A549 (cell line): Measurements from ENCODE around the gene CERS2. TPM values are rescaled to one million over a fixed set of nuclear protein-coding genes. Genes with fewer than 3 reads are reported as not detected.

Experiments
- ATAC-seq, 2 experiments: fragments of 200-7000 bp in 1 of 2; fragments of >200 bp in 1 of 2; cut with Nextera tagmentation in 1 of 2; cut with Tn5 transposase in 1 of 2; 3 replicates each; pipeline versions ENCODE4 v1.8.0 to v1.9.1; 2018 to 2020; ENCODE audit warnings: mild to moderate bottlenecking in 1 of 2, moderate library complexity in 1 of 2
- CTCF ChIA-PET: fragments of 300-600 bp; sonication (Branson Sonifier 250); formaldehyde crosslinking; extraction: SDS; loops from one replicate; lab custom pipeline; 2021; ENCODE audit warnings: antibody characterized with exemption, inconsistent platforms; lab: Yijun Ruan, JAX
- POLR2A ChIA-PET: fragments of 350-600 bp; formaldehyde crosslinking; extraction: SDS; loops from one replicate; lab custom pipeline; 2021; ENCODE audit warnings: antibody characterized with exemption, inconsistent platforms; lab: Yijun Ruan, JAX
- DNase-seq, 2 experiments: peaks; one replicate each; pipeline versions ENCODE4 v3.0.0 to v3.0.0-alpha.2; 2011 to 2016; ENCODE audit warnings: low read depth in 1 of 2, low spot score in 1 of 2
- FAIRE-seq: peaks from 2 replicates; lab custom pipeline; 2011; peaks lifted over from hg19 to GRCh38; lab: Jason Lieb, UNC
- H3K27ac ChIP-seq, 2 experiments: fragments of >200 bp; sonication (Bioruptor Twin); formaldehyde crosslinking; 3 replicates each; pipeline ENCODE4 v1.5.1; 2016 to 2017
- H3K4me1 ChIP-seq: fragments of >200 bp; sonication (Bioruptor Twin); formaldehyde crosslinking; 3 replicates; pipeline ENCODE4 v1.6.1; 2016
- H3K4me2 ChIP-seq: fragments of >200 bp; sonication (Bioruptor Twin); formaldehyde crosslinking; 3 replicates; pipeline ENCODE4 v1.6.1; 2016
- H3K4me3 ChIP-seq: fragments of >200 bp; sonication (Bioruptor Twin); formaldehyde crosslinking; 3 replicates; pipeline ENCODE4 v1.5.1; 2016
- H3K9me3 ChIP-seq: fragments of >200 bp; sonication (Bioruptor Twin); formaldehyde crosslinking; 3 replicates; pipeline ENCODE4 v1.6.1; 2016
- ATOH8 ChIP-seq: fragments of 250-450 bp; sonication (Bioruptor Pico); IDR thresholded peaks from 2 replicates; pipeline ENCODE4 v1.5.0; 2020; ENCODE audit warnings: low read depth, mild to moderate bottlenecking, moderate library complexity
- CHD2 ChIP-seq: fragments of 150-350 bp; IDR thresholded peaks from 2 replicates; pipeline ENCODE4 v1.6.1; 2014; ENCODE audit warnings: low read length; ENCODE audit not compliant: partially characterized antibody
- CTCF ChIP-seq: fragments of >200 bp; sonication (Bioruptor Twin); formaldehyde crosslinking; IDR thresholded peaks from 3 replicates; pipeline ENCODE4 v1.5.1; 2016
- EHF ChIP-seq: fragments of 250-450 bp; sonication (Bioruptor Pico); IDR thresholded peaks from 2 replicates; pipeline ENCODE4 v1.5.0; 2020; ENCODE audit warnings: mild to moderate bottlenecking
- FOSL2 ChIP-seq, 2 experiments: fragments of 450-650 bp in 1 of 2; fragments of >200 bp in 1 of 2; sonication (Bioruptor Twin) in 1 of 2; formaldehyde crosslinking; IDR thresholded peaks; 2 replicates each; pipeline versions ENCODE4 v1.5.0 to v1.6.1; 2016 to 2020; ENCODE audit warnings: mild to moderate bottlenecking in 1 of 2, moderate library complexity in 1 of 2
- GATA3 ChIP-seq: IDR thresholded peaks from 2 replicates; pipeline ENCODE4 v1.6.1; 2012; ENCODE audit warnings: borderline replicate concordance
- HDAC2 ChIP-seq: fragments of 200-600 bp; sonication (generic); IDR thresholded peaks from 2 replicates; pipeline ENCODE4 v1.6.1; 2016
- HMGXB4 ChIP-seq: fragments of 250-450 bp; sonication (Bioruptor Pico); IDR thresholded peaks from 2 replicates; pipeline ENCODE4 v1.5.0; 2021; ENCODE audit warnings: mild to moderate bottlenecking, moderate library complexity, borderline replicate concordance
- HOXA7 ChIP-seq: fragments of 250-450 bp; sonication (Bioruptor Pico); IDR thresholded peaks from 2 replicates; pipeline ENCODE4 v1.5.0; 2020; ENCODE audit warnings: mild to moderate bottlenecking, moderate library complexity
- JUNB ChIP-seq: fragments of >200 bp; sonication (Bioruptor Twin); formaldehyde crosslinking; IDR thresholded peaks from 2 replicates; pipeline ENCODE4 v1.6.1; 2016
- MAFK ChIP-seq: fragments of 450-650 bp; IDR thresholded peaks from 2 replicates; pipeline ENCODE4 v1.6.1; 2014; ENCODE audit not compliant: partially characterized antibody
- MAZ ChIP-seq: fragments of 150-350 bp; IDR thresholded peaks from 2 replicates; pipeline ENCODE4 v1.6.1; 2014; ENCODE audit warnings: antibody characterized with exemption, low read depth, low read length, borderline replicate concordance
- PBX3 ChIP-seq: IDR thresholded peaks from 2 replicates; pipeline ENCODE4 v1.6.1; 2012
- POLR2A ChIP-seq: IDR thresholded peaks from 2 replicates; pipeline ENCODE4 v1.6.1; 2012; ENCODE audit warnings: mild to moderate bottlenecking, low read length
- POLR2AphosphoS2 ChIP-seq: conservative IDR thresholded peaks from 2 replicates; pipeline ENCODE4 v1.6.1; 2012; ENCODE audit warnings: low read length, improper control_type of control experiment, inconsistent platforms
- RAD21 ChIP-seq, 2 experiments: fragments of >200 bp in 1 of 2; sonication (Bioruptor Twin) in 1 of 2; formaldehyde crosslinking in 1 of 2; IDR thresholded peaks in 1 of 2; conservative IDR thresholded peaks in 1 of 2; 2 replicates in 1 of 2; 3 replicates in 1 of 2; pipeline ENCODE4 v1.6.1; 2012 to 2018; ENCODE audit warnings: inconsistent platforms in 1 of 2
- TP53 ChIP-seq: fragments of 250-450 bp; sonication (Bioruptor Pico); IDR thresholded peaks from 2 replicates; pipeline ENCODE4 v1.5.0; 2021; ENCODE audit warnings: mild to moderate bottlenecking, moderate library complexity
- ZNF302 ChIP-seq: fragments of 250-450 bp; sonication (Bioruptor Pico); IDR thresholded peaks from 2 replicates; pipeline ENCODE4 v1.9.0; 2021; ENCODE audit warnings: inconsistent platforms, mild to moderate bottlenecking, moderate library complexity
- ZSCAN20 ChIP-seq: fragments of 250-450 bp; sonication (Bioruptor Pico); IDR thresholded peaks from 2 replicates; pipeline ENCODE4 v1.8.0; 2022; ENCODE audit warnings: mild to moderate bottlenecking, moderate library complexity
- WGBS: methylation state at CpG from one replicate; pipeline ENCODE4 v1.1.6; 2017; ENCODE audit errors: missing lambda C conversion rate; 5-methylcytosine and 5-hydroxymethylcytosine counted together
- polyA plus RNA-seq, 4 experiments: library from polyadenylated mRNA; depleted of rRNA in 3 of 4; stranded (reverse); fragments of >200 nt; fragmentation: RNase III in 1 of 4; extraction: RNeasy Plus Mini Kit Qiagen cat#74134 plus additional on column Dnase treatment in 1 of 4; gene quantifications; 2 replicates in 3 of 4; 3 replicates in 1 of 4; pipeline ENCODE4 v1.2.3, GENCODE V29; 2011 to 2017
- TF ChIP-seq, protein P1 (sequence below): fragments of 150-350 bp; IDR thresholded peaks from 2 replicates; pipeline ENCODE4 v1.6.1; 2014; ENCODE audit warnings: low read depth, mild to moderate bottlenecking, low read length
- TF ChIP-seq, protein P2 (sequence below): IDR thresholded peaks from 2 replicates; pipeline ENCODE4 v1.6.1; 2012

CERS2 gene
- polyA plus RNA-seq, 2 of the 4 experiments (the other 2 are of a cell fraction) = 196 to 356 TPM

- no peaks in the 10 kb centered on the region for H3K9me3 ChIP-seq
- H3K4me2 ChIP-seq = no peak overlapping the region
- FAIRE-seq (no peak), ATAC-seq (no peak), DNase-seq (no peak)
- POLR2A ChIA-PET = no interaction called here
- 96% methylated on average over 11 of the region's 11 CpGs for WGBS
- no peak overlapping the region for H3K27ac ChIP-seq
- CTCF ChIA-PET = interaction anchor here (0.6 to 4.6 kb wide), 14 partner anchors 13 to 114 kb away, joined by 3 to 30 read pairs (median 4); partner anchors contain the start of genes C1orf56 and MINDY1
- TF ChIP-seq CHD2 (no peak), POLR2AphosphoS2 (no peak), ZSCAN20 (CRISPR knock-in tag) (no peak), RAD21 (conservative IDR thresholded peaks at IDR 0.05 in 1 of 2, IDR thresholded peaks at IDR 0.05 in 1 of 2) (no peak)
- no peak overlapping the region for H3K4me3 ChIP-seq
- H3K4me1 ChIP-seq = no peaks in the 10 kb centered on the region
Observed at GRCh38 chr1:150957666-150958065, 17.0 kb downstream of the CERS2 start.

GRCh38 chr1:150955280-150955679 is 19.4 kb downstream of the CERS2 start:
- no peak for DNase-seq
- TF ChIP-seq ATOH8 = no peak
- TF ChIP-seq MAZ = no peak
- TF ChIP-seq, protein P1, sequence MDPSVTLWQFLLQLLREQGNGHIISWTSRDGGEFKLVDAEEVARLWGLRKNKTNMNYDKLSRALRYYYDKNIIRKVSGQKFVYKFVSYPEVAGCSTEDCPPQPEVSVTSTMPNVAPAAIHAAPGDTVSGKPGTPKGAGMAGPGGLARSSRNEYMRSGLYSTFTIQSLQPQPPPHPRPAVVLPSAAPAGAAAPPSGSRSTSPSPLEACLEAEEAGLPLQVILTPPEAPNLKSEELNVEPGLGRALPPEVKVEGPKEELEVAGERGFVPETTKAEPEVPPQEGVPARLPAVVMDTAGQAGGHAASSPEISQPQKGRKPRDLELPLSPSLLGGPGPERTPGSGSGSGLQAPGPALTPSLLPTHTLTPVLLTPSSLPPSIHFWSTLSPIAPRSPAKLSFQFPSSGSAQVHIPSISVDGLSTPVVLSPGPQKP = no peak
- no peak for TF ChIP-seq FOSL2 (IDR thresholded peaks at IDR 0.05)
- TF ChIP-seq FOSL2 (CRISPR knock-in tag; IDR thresholded peaks at IDR 0.05) = no peak
- no peak for TF ChIP-seq POLR2A
- no peak for TF ChIP-seq HMGXB4 (CRISPR knock-in tag)
- no peak for TF ChIP-seq HDAC2
- no peak for TF ChIP-seq JUNB
- no peak for TF ChIP-seq MAFK
- no peak for TF ChIP-seq HOXA7
- no peak for TF ChIP-seq ZNF302 (CRISPR knock-in tag)
- no peak for TF ChIP-seq ZSCAN20 (CRISPR knock-in tag)
- TF ChIP-seq PBX3 = no peak
- TF ChIP-seq EHF (CRISPR knock-in tag) = no peak
- no peak for TF ChIP-seq GATA3
- TF ChIP-seq TP53 (CRISPR knock-in tag) = no peak
- TF ChIP-seq CTCF = no peak
- TF ChIP-seq, protein P2, sequence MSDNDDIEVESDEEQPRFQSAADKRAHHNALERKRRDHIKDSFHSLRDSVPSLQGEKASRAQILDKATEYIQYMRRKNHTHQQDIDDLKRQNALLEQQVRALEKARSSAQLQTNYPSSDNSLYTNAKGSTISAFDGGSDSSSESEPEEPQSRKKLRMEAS = no peak
- TF ChIP-seq, all 56 proteins: peak for 0
- CTCF ChIA-PET = interaction anchor here (0.6 to 2.4 kb wide), 6 partner anchors 11 to 231 kb away, joined by 3 to 8 read pairs (median 3); no protein-coding TSS in a partner anchor
- no peak overlapping the region for H3K27ac ChIP-seq
- no peak; a peak in 1 of 6 replicates for ATAC-seq
- H3K9me3 ChIP-seq = no peaks in the 10 kb centered on the region
- no peaks in the 10 kb centered on the region for H3K4me1 ChIP-seq
- POLR2A ChIA-PET = no interaction called here
- H3K4me2 ChIP-seq = no peak overlapping the region
- no peak overlapping the region for H3K4me3 ChIP-seq
- FAIRE-seq = no peak
